ENCODE measurements around the gene TMTC1.

DNA sequence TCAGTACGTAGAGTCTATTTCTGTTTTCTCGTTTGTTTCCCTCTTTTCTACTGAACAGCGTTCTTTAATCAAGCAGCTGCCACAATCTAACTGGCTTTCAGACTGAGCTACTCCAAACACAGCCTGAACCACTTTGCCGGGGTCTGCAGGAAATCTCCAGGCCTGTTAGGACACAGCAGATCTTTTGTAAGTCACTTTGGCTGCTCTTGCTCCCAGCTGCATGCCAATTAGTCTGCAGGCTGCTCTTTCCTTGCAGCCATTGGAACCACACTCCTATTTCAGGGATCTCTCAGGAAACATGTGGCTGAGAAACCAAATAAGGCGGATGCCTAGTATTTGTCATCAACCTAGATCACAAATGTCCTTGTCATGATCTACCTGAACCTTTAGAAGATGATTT, 73.6 kb downstream of the TMTC1 start:
- TF ChIP-seq CTCF (IDR thresholded peaks at IDR 0.05) (no peak), POLR2A (IDR thresholded peaks at IDR 0.05) (no peak)
